ENCODE measurements around the gene LNPEP. TPM values are rescaled to one million over a fixed set of nuclear protein-coding genes. Genes with fewer than 3 reads are reported as not detected.

The LNPEP gene
- total RNA-seq, 1 experiment from 2014 or later, result 18.8 TPM

GRCh38 chr5:97072696-97073095 lies 136.8 kb downstream of the LNPEP start:
- Histone ChIP-seq H3K4me2 (no peak overlapping the region), H3F3A (ENCODE audit: insufficient read depth, low read depth) (no peaks in the 10 kb centered on the region), H3K4me1 (replicated peaks; ENCODE audit: insufficient read depth) (no peaks in the 10 kb centered on the region), H3K9me3 (ENCODE audit: insufficient read depth, low read depth) (no peaks in the 10 kb centered on the region), H3K36me3 (ENCODE audit: low read depth) (no peaks in the 10 kb centered on the region), H3K27me3 (ENCODE audit: insufficient read depth, low read depth) (no peaks in the 10 kb centered on the region), H3K79me2 (ENCODE audit: low read depth) (no peaks in the 10 kb centered on the region), H4K20me1 (ENCODE audit: insufficient read depth) (no peaks in the 10 kb centered on the region), H2AFZ (no peak overlapping the region), H3K9me2 (ENCODE audit: insufficient read depth) (no peaks in the 10 kb centered on the region), H3K27ac (no peak overlapping the region), H3K4me3 (no peak overlapping the region)
- CTCF ChIA-PET, result no interaction called here
- POLR2A ChIA-PET (ENCODE audit: unreplicated experiment), result no interaction called here
- DNase-seq, result no peak
- no TSS peak for BruUV-seq (replicated peaks)
- intact Hi-C loops (cut with micrococcal nuclease; ENCODE audit: unreplicated experiment), result no loop called here
- TF ChIP-seq EZH2 (IDR thresholded peaks at IDR 0.05; ENCODE audit: low read depth) (no peak), CTCF (conservative IDR thresholded peaks at IDR 0.05) (no peak)

GRCh38 chr5:97073420-97073819 lies 137.5 kb downstream of the LNPEP start:
- DNase-seq, result no peak
- Histone ChIP-seq H3K36me3 (ENCODE audit: low read depth) (no peaks in the 10 kb centered on the region), H3K4me2 (no peak overlapping the region), H3K27me3 (ENCODE audit: insufficient read depth, low read depth) (no peaks in the 10 kb centered on the region), H4K20me1 (ENCODE audit: insufficient read depth) (no peaks in the 10 kb centered on the region), H3K79me2 (ENCODE audit: low read depth) (no peaks in the 10 kb centered on the region), H3K9me2 (ENCODE audit: insufficient read depth) (no peaks in the 10 kb centered on the region), H3K4me3 (no peak overlapping the region), H3K9me3 (ENCODE audit: insufficient read depth, low read depth) (no peaks in the 10 kb centered on the region), H3F3A (ENCODE audit: insufficient read depth, low read depth) (no peaks in the 10 kb centered on the region), H2AFZ (no peak overlapping the region), H3K4me1 (replicated peaks; ENCODE audit: insufficient read depth) (no peaks in the 10 kb centered on the region), H3K27ac (no peak overlapping the region)
- CTCF ChIA-PET, result no interaction called here
- intact Hi-C loops (cut with micrococcal nuclease; ENCODE audit: unreplicated experiment), result no loop called here
- TF ChIP-seq EZH2 (IDR thresholded peaks at IDR 0.05; ENCODE audit: low read depth) (no peak), CTCF (conservative IDR thresholded peaks at IDR 0.05) (no peak)
- POLR2A ChIA-PET (ENCODE audit: unreplicated experiment), result no interaction called here
- BruUV-seq (replicated peaks), result no TSS peak

- no TSS peak for BruUV-seq (replicated peaks)
- no peak for TF ChIP-seq CTCF (conservative IDR thresholded peaks at IDR 0.05)
- no peak for TF ChIP-seq EZH2 (IDR thresholded peaks at IDR 0.05; ENCODE audit: low read depth)
- intact Hi-C loops (cut with micrococcal nuclease; ENCODE audit: unreplicated experiment), result no loop called here
- Histone ChIP-seq H3K27me3 (ENCODE audit: insufficient read depth, low read depth) (no peaks in the 10 kb centered on the region), H3K4me1 (replicated peaks; ENCODE audit: insufficient read depth) (no peaks in the 10 kb centered on the region), H3F3A (ENCODE audit: insufficient read depth, low read depth) (no peaks in the 10 kb centered on the region), H3K9me3 (ENCODE audit: insufficient read depth, low read depth) (no peaks in the 10 kb centered on the region), H4K20me1 (ENCODE audit: insufficient read depth) (no peaks in the 10 kb centered on the region), H2AFZ (no peak overlapping the region), H3K79me2 (ENCODE audit: low read depth) (no peaks in the 10 kb centered on the region), H3K4me2 (no peak overlapping the region), H3K27ac (no peak overlapping the region), H3K4me3 (no peak overlapping the region), H3K36me3 (ENCODE audit: low read depth) (no peaks in the 10 kb centered on the region), H3K9me2 (ENCODE audit: insufficient read depth) (no peaks in the 10 kb centered on the region)
- ChIA-PET CTCF (no interaction called here), POLR2A (ENCODE audit: unreplicated experiment) (no interaction called here)
- no peak for DNase-seq
Measured at GRCh38 chr5:97074859-97075489, 139.1 kb downstream of the LNPEP start.
